AML-193 (cell line): ENCODE data around the gene MALAT1.
"Not testable (repeated sequence)": the region's sequence is repeated elsewhere in the genome, so short reads cannot be mapped to it uniquely, and the experiment has no call there.

Experiments used
- DNase-seq, 2 experiments: peaks; one replicate each; lab custom pipeline; 2025; lab: John Stamatoyannopoulos, UW

MALAT1 gene

DNA sequence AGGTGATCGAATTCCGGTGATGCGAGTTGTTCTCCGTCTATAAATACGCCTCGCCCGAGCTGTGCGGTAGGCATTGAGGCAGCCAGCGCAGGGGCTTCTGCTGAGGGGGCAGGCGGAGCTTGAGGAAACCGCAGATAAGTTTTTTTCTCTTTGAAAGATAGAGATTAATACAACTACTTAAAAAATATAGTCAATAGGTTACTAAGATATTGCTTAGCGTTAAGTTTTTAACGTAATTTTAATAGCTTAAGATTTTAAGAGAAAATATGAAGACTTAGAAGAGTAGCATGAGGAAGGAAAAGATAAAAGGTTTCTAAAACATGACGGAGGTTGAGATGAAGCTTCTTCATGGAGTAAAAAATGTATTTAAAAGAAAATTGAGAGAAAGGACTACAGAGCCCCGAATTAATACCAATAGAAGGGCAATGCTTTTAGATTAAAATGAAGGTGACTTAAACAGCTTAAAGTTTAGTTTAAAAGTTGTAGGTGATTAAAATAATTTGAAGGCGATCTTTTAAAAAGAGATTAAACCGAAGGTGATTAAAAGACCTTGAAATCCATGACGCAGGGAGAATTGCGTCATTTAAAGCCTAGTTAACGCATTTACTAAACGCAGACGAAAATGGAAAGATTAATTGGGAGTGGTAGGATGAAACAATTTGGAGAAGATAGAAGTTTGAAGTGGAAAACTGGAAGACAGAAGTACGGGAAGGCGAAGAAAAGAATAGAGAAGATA is at the start of gene MALAT1:
Gene MALAT1, plus strand, starts transcription at position 69 of the 736 bp plus-strand sequence.
- DNase-seq: peak; percentile 74 to 91

GRCh38 chr11:65451301-65451700 is 47.5 kb upstream of the MALAT1 start:
- DNase-seq: not testable (repeated sequence)

- not testable (repeated sequence) for DNase-seq
Measured at GRCh38 chr11:65452259-65452658, 46.6 kb upstream of the MALAT1 start.

DNA sequence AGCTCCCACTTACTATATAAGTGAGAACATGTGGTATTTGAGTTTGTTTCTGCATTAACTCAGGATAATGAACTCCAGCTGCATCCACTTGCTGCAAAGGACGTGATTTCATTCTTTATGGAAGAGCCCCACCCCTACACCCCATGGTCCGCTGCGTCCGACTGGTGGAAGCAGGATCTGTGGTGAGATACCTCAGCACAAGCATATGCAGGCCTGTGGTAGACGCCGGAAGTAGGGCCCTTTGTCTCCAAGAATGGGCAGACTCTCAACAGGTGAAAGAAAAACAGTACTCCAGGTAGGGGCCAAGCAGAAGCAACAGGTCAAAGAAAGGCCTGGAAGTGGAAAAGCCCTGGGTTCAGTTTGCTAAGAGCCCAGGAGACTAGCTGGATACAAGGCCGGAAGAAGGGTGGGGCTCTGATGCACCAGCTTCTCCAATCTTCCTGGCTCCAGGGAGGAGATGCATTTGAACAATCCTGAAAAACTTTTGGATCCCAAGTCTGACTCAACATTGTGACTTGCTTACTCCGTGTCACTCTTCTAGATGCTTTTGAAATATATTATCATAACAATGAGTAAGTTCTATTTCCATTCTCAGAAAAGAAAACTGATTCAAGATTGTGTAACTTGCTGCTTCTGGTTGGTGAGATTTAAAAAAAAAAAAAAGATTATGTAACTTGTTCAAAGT is 45.9 kb upstream of the MALAT1 start:
- peak; percentile 75 to 76 for DNase-seq

DNA sequence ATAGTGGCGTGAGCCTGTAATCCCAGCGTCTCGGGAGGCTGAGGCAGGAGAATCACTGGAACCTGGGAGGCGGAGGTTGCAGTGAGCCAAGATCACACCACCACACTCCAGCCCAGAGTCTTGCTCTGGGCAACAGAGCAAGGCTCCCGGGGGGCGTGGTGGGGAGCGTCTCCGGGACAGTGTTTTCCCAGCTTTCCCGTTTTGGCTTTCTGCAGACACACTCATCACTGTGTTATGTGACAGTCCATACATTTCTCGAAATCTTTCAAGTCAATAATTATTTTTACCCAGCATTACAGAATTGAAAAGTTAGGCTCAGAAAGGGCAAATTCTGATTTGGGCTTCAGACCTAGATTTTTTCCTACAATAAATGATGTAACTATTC is 44.5 kb upstream of the MALAT1 start:
- no peak for DNase-seq

- peak; percentile 53 to 59 for DNase-seq
Measured at GRCh38 chr11:65454696-65455456, 44.0 kb upstream of the MALAT1 start.

DNA sequence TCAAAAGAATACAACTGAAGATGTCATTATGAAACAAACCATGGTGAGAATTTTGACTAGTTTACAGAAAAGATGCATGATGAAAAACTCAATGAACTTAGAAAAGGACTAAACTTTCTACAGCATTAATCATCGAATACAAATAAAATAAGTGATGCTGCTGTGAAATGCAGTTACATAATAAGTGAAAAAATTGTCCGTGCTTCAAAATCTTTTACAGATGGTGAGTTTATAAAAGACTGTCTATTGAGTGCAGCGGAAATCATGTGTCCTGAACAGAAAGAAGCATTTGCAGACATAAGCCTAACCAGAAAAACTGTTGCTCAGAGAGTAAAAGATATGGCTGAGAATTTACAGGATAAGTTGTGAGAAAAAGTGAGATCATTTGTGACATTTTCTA is 42.4 kb upstream of the MALAT1 start:
- DNase-seq: no peak

GRCh38 chr11:65459552-65459951 is 39.3 kb upstream of the MALAT1 start:
- DNase-seq: no peak

DNA sequence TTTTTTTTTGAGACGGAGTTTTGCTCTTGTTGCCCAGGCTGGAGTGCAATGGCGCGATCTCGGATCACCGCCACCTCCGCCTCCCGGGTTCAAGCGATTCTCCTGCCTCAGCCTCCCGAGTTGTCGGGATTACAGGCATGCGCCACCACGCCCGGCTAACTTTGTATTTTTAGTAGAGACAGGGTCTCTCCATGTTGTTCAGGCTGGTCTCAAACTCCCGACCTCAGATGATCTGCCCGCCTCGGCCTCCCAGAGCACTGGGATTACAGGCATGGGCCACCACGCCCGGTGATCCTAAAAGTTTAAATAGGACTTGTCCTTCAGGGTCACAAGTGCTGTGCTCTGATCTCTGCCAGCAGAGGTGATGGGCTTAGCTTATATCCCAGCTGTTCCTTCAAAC is 33.4 kb upstream of the MALAT1 start:
- DNase-seq: not testable (repeated sequence)

DNA sequence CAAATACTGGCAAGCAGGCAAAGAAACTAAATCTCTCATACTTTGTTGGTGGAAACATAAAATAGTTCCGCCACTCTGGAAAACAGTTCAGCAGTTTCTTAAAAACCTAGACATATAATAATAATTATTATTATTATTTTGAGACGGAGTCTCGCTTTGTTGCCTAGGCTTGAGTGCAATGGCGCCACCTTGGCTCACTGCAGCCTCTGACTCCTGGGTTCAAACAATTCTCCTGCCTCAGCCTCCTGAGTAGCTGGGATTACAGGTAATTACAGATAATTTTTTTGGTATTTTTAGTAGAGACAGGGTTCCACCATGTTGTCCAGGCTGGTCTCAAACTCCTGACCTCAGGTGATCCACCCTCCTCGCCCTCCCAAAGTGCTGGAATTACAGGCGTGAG is 31.5 kb upstream of the MALAT1 start:
- not testable (repeated sequence) for DNase-seq

DNA sequence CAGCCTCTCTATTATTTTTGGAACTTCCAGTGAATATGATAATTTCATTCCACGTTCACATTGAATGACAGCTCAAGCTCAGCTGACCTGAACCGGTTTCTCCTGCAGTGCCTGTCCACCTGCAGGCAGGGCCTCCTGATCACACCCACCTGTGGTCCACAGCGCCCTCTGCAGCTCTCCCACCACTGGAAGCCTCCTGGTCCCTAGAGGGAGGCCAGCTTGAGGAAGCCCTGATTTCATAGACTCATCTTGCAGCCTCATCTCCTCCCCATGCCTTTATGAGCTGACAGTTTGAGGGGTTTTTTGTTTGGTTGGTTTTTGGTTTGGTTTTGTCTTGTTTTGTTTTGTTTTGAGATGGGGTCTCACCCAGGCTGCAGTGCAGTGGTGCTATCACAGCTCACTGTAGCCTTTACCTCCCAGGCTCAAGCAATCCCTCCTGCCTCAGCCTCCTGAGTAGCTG is 29.9 kb upstream of the MALAT1 start:
- peak; percentile 54 to 60 for DNase-seq

DNA sequence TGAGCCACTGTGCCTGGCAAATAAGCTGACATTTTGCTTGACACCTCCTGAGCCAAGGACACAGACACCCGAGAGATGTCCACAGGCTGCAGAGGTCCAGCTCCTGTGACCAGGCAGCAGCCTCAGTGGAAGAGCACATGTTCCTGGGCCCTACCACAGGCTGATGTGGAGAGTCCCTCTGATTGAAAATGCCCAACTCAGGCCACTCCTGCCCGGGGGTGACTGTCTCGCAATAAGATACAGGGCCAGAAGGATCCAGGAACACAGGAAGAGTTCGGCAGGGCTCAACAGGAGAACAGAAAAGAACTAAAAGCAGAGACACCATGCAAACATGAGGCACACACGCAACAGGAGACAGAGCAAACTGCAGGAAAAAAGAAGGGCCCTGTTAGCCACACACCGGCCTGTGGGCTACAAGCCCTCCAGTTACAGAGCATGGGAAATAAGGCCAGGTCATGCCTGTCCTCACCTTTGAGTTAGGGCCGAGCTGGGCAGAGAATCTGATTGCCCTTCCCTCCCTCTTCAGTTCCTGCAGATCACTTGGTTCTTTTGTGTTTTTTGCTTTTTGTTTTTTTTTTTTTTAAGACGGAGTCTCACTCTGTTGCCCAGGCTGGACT is 28.3 kb upstream of the MALAT1 start:
- no peak for DNase-seq

- peak; percentile 38 to 41 for DNase-seq
Measured at GRCh38 chr11:65471447-65471891, 27.4 kb upstream of the MALAT1 start.

GRCh38 chr11:65472588-65473277 is 26.1 kb upstream of the MALAT1 start:
- DNase-seq: not testable (repeated sequence)

DNA sequence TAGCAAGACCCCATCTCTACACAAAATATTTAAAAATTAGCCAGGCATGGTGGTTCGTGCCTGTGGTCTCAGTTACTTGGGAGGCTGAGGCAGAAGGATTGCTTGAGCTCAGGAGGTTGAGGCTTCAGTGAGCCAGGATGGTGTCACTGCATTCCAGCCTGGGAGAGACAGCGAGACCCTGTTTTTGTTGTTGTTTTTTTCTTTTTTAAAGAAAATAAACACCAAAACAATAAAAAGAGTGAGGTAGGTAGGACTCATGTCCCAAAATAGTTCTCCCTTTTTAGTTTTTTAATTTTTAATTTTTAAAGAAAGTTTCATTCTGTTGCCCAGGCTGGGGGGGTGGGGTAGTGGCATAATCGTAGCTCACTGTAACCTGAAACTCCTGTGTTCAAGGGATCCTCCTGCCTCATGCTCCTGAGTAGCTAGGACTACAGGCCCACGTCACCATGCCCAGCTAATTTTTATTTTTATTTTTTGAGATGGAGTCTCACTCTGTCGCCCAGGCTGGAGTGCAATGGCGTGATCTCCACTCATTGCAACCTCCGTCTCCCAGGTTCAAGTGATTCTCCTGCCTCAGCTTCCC is 25.5 kb upstream of the MALAT1 start:
- DNase-seq: no peak

- no peak for DNase-seq
Measured at GRCh38 chr11:65474864-65475263, 24.0 kb upstream of the MALAT1 start.

DNA sequence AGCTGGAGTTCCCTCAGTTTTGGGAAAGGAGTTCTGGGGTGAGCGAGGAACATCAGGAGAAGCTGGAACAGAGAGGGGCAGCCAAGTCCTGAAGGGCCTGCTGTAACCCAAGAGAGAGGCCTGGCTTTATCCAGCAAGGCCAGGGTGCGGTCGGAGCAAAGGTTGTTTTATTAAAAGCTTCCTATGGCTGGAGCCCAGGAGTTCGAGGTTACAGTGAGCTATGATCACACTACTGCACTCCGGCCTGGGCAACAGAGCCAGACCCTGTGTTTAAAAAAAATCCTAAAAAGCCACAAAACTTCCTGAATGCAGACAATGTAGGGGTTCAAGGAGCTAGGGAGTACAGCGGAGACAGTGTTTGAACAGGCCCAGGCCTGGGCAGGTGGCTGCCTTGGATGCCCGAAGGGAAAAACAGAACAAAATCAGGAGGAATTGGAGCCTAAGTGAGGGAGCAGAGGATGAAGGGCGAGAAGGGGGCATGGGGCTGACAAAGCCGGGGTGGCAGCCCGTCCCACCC is 22.2 kb upstream of the MALAT1 start:
- DNase-seq: no peak

GRCh38 chr11:65477149-65477965 is 21.5 kb upstream of the MALAT1 start:
- DNase-seq: peak; percentile 84 to 90

DNA sequence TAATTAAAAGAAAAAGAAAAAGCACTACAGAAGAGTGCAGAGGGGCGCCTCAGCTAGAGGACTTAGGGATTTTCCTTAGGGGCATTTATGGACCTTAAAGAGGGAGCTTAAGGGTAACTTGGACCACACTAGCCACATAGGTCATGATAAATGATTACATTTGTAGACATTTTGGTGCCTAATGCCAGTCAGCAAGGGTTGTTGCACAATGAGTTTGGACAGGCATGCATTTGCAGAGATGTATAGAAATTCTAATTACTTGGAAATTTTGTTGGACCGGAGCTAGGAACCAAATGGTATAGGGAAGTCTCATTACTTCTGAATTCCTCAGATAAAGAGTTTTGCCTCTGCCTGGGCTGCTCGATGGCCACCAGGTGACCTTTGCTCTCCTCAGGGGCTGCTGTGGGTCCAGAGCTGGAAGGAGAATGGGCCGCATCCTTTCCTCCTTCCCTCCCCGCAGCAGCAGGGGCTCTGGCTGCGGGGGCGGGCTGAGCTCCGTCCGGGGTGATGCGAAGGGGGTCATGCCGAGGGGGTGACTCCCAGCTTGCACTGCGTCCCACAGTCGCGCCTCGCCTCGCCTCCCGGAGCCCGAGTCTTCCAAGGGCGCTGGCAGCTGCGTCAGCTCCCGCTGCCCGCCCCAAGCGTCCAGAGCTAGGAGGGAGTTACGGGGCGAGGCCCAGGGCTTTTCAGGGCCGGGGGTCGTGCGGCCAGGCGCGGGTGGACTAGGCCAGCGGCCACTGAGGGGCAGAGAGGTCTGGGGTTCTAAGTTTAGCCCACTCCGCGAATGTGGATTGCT is 20.3 kb upstream of the MALAT1 start:
- DNase-seq: no peak
